Measurements from ENCODE around the gene ARID4B.
"Not testable (repeated sequence)": the region's sequence is repeated elsewhere in the genome, so short reads cannot be mapped to it uniquely, and the experiment has no call there.

Gene ARID4B, protein sequence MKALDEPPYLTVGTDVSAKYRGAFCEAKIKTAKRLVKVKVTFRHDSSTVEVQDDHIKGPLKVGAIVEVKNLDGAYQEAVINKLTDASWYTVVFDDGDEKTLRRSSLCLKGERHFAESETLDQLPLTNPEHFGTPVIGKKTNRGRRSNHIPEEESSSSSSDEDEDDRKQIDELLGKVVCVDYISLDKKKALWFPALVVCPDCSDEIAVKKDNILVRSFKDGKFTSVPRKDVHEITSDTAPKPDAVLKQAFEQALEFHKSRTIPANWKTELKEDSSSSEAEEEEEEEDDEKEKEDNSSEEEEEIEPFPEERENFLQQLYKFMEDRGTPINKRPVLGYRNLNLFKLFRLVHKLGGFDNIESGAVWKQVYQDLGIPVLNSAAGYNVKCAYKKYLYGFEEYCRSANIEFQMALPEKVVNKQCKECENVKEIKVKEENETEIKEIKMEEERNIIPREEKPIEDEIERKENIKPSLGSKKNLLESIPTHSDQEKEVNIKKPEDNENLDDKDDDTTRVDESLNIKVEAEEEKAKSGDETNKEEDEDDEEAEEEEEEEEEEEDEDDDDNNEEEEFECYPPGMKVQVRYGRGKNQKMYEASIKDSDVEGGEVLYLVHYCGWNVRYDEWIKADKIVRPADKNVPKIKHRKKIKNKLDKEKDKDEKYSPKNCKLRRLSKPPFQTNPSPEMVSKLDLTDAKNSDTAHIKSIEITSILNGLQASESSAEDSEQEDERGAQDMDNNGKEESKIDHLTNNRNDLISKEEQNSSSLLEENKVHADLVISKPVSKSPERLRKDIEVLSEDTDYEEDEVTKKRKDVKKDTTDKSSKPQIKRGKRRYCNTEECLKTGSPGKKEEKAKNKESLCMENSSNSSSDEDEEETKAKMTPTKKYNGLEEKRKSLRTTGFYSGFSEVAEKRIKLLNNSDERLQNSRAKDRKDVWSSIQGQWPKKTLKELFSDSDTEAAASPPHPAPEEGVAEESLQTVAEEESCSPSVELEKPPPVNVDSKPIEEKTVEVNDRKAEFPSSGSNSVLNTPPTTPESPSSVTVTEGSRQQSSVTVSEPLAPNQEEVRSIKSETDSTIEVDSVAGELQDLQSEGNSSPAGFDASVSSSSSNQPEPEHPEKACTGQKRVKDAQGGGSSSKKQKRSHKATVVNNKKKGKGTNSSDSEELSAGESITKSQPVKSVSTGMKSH (N-terminal part only)

DNA sequence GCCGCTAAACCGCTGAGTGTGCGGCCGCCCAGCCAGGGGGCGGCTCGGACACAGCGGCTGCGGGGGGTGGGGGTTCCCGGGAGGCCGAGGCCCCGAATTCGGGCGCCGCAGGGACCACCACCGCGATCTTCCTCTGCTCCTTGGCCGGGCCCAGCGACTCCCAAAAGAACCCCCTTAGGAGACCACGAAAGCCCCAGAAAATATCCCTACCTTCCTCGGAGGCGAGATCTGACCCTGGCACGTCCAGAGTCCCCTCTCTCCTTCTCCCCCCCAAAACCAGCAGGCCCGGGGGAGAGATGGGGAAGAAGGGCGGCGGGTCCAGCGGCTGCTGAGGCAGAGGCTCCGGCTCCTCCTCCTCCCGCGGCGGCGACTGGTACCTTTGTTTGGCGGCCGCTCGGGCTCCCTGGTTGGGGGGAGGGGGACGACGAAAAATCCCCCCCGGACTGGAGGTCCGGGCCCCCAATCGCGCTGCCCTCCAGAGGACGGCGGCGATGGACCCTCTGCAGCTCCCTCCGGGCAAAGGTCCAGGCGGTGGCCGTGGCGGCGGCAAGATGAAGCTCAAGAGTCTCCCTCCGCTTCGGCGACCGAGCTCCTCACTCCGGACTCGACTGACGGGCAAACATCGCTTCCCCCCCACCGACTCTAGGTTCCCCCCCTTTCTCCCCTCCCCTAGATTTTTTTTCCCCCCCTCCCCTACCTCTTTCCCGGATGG lies at the start of gene ARID4B:
Gene ARID4B, minus strand, starts transcription at position 621 of the 712 bp plus-strand sequence. CDS start 1,260 bp downstream, outside the sequence.
- no peak for DNase-seq

DNA sequence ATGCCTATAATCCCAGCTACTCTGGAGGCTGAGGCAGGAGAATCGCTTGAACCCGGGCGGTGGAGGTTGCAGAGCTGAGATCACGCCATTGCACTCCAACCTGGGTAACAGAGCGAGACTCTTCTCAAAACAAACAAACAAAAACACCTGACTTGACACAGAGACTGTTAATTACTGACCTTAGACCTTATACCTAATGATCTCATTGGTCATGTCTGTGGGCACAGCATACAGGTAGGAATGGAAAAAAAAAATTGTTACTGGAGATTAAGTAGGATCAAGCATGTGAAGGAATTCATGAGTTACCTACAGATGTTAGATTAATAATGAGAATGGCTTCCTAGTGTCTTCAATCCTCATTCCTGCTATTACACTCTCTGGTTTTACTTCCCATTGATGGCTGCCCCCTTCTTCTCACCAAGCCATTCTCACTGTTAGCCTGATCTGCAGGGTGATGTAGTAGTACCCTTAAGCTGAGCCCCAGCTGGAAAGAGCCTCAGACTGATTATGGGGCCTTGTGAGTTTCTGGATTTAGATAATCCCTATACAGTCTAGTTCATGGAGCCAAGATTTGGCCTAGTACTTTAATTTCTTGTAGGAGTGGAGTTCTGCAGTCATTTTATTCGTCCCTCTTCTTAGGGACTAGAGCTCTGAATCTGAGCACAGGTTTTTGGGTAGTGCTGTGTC lies 48.1 kb upstream of the ARID4B start:
- no peak for DNase-seq

DNA sequence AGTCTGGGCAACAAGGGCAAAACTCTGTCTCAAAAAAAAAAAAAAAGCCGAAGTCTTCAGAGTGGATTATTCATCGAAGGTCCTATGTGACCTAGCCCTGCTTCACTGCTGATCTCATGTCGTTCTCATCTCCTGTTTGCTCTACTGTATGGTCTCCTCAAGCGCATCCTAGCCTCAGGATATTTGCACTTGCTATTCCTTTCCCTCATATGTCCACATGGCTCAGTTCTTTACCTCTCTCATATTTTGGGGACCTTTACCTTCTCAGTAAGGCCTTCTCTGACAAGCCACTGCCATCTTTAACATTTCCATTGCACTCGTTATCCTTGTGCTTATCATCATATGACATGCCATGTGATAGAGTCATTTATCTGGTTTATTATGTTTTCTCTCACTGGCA lies 41.8 kb upstream of the ARID4B start:
- DNase-seq: no peak

DNA sequence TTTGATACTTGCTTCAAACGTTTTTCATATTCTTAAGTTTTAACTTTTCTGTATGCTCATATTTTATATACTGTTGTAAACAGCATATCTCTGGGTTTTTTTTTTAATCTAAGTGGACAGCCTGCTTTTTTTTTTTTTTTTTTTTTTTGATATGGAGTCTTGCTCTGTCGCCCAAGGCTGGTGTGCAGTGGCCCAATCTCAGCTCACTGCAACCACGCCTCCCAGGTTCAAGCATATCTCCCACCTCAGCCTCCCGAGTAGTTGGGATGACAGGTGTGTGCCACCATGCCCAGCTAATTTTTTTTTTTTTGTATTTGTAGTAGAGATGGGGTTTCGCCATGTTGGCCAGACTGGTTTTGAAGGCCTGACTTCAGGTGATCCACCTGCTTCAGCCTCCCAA lies 40.4 kb upstream of the ARID4B start:
- no peak for DNase-seq

DNA sequence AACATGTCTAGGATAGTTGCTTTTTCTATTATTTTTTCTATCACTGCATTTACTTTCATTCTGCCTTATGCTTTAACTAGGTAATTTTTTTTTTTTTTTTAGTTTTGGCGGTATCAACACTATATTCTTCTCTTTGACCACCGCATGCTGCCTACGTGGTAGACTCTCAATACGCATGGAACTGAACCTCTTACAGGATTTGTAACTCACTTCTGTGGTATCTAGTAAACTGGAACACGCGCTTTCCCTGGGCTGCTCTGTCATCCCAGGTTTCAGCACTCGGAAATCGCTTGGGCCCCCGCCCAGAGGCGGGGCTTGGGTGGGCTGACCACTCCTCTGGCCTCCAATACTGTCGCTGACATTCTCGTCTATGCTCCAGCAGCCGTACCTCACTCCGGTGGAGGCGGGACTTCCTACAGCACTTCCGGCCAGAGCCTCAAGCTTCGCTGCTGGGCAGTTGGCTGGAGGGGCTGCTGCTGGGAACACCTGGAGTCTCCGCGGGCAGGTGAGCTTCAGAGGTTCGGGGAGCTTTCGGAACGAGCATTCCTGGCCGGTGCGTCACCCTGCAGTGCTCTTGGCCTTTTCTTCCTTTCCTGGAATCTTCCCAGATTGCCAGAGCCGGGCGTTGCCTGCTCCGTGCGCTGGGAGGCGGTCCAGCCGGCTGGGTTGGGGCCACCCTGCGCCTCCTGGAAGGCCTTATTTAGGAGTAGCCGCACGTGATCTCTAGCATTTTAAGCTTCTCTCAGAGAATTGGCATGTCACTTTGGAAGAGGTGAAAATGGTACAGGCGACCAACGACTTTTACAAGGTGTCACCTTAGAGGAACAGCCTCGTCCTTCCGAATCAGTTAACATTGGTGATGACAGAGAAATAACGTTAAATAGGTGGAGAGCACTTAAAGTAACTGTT lies 39.3 kb upstream of the ARID4B start, which contains the start of gene TBCE:
Gene TBCE, plus strand, starts transcription at position 428 of the 909 bp plus-strand sequence. CDS start 12,623 bp downstream, outside the sequence.
- peak; percentile 99 for DNase-seq

DNA sequence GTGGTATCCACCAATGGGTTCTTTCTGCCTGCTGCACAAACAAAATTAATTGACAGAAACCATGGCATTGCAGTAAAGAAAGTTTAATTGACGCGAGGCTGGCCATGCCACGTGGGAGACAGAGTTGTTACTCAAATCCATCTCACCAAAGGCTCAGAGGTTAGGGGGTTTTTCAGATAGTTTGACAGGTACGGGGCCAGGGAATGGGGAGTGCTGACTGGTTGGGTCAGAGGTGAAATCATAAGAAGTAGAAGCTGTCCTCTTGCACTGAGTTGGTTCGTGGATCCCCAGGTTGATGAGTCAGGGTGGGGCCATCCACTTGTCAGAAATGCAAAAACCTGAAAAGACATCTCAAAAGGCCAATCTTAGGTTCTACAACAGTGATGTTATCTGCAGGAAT lies 38.3 kb upstream of the ARID4B start:
- DNase-seq: no peak

DNA sequence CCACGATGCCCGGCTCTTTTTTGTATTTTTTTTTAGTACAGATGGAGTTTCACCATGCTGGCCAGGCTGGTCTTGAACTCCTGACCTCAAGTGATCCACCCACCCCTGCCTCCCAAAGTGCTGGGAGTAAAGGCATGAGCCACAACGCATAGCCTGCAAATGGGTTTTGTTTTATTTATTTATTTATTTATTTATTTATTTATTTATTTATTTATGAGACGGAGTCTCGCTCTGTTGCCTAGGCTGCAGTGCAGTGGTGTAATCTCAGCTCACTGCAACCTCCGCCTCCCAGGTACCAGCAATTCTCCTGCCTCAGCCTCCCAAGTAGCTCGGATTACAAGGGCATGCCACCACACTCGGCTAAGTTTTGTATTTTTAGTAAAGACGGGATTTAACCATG lies 36.2 kb upstream of the ARID4B start:
- DNase-seq: not testable (repeated sequence)

DNA sequence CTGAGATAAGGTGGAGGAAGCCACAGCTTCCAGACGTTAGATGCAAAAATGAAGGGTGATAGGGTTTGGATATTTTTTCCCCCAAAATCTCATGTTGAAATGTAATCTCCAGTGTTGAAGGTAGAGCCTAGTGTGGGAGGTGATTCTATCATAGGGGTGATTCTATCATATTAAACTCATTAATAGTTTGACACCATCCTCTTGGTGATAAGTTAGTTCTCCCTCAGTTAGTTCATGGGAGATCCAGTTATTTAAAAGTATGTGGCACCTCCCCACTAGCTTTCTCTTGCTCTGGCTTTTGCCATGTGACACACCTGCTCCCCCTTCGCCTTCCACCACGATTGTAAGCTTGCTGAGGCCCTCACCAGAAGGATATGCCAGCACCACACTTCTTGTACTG lies 30.9 kb upstream of the ARID4B start:
- DNase-seq: no peak

DNA sequence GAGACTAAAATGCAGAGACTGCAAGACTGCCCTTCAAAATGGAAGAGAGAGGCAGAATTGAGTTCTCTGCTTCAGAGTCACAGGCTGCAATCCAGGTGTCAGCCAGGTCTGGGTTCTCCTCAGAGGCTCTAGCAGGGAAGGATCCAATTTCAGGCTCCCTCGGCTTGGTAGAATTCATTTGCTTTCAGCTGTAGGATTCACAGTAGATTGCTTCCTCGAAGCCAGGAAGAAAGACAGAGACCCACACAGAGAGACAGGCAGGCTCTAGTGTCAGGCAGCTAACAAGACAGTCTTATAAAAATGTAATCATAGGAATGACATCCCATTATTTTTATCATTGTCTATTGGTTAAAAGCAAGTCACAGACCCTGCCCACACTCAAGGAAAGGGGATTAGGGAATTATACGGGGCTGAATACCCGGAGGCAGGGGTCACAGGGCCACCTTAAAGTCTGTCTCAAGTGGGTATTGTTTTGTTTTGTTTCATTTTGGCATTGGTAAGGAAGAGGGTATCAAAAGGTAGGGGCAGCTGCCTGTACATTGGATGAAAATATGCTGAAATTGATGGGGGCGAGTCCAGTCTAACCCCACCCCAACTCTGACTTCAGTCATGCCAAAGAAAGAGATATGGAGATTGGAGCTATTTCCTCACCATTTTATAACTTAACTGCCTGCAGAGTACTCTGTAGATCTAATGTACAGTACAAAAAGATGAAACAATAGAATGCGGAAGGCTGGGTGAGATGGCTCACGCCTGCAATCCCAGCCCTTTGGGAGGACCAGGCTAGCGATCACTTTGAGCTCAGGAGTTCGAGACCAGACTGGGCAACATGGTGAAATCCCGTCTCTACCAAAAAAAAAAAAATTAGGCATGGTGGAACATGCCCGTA lies 29.8 kb upstream of the ARID4B start:
- DNase-seq: no peak

DNA sequence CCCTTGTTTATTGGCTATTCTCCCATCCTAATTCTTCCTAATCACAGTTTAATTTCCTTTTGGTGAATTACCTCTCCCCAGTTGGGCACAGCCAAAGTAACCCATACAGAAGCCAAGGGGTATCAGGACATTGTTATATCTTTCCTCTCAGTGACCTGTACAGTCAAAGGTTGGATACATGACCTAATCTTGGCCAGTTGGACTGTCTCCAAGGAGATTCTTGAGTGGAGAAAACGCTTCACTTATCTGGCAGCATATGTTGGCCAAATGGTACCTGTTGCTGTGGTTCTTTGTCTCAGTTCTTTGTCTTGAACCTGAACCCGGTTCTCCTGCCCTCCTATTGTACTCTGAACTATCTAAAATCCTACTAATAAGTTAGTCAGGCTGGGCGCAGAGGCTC lies 23.9 kb upstream of the ARID4B start:
- DNase-seq: no peak

DNA sequence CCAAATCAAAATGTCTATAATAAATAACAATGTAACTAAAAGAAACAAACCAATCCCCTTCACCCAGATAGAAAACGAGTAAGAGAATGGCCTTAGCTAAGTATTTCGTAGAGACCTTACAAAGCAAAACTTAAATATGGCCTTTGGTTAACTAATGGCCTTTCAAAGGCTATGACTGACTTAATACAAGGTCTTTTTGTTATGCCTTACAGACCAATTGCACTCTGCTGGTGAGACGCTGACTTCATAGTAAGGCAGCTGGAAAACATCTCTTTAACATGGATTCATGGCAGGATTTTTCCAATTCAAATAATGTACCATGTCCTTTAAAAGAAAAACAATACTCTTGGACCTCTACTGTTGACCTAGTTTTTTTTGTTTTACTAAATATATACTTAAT lies 23.5 kb upstream of the ARID4B start:
- no peak for DNase-seq

DNA sequence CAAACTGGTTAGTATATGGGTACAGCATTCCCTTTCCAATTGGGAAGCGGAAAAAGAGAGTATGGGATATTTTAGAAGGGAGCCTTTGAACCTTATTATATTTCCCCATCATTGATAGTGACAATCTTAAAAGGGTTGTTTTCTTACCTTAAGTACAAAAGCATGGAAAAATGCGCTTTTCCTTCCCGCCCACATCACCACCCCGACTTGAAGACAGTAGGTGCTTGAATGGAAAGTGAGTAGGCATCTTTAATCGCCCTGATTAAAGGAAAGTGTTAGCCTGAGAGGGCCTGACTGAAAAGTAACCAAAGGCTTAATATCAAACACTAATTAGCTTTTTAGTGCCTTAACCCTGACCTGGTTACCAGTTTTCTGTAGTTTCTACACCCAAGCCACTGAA lies 15.7 kb upstream of the ARID4B start:
- no peak for DNase-seq

DNA sequence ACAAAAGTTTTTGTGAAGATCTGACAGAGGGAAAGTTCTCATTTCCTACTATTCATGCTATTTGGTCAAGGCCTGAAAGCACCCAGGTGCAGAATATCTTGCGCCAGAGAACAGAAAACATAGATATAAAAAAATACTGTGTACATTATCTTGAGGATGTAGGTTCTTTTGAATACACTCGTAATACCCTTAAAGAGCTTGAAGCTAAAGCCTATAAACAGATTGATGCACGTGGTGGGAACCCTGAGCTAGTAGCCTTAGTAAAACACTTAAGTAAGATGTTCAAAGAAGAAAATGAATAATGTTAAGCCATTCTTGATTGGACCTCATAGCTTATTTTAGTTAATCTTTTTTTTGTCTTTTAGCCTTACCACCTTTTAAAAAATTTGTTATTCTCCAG lies 14.5 kb upstream of the ARID4B start:
- DNase-seq: no peak

DNA sequence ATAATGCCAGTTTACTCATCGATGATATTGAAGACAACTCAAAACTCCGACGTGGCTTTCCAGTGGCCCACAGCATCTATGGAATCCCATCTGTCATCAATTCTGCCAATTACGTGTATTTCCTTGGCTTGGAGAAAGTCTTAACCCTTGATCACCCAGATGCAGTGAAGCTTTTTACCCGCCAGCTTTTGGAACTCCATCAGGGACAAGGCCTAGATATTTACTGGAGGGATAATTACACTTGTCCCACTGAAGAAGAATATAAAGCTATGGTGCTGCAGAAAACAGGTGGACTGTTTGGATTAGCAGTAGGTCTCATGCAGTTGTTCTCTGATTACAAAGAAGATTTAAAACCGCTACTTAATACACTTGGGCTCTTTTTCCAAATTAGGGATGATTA lies 14.1 kb upstream of the ARID4B start:
- no peak for DNase-seq

DNA sequence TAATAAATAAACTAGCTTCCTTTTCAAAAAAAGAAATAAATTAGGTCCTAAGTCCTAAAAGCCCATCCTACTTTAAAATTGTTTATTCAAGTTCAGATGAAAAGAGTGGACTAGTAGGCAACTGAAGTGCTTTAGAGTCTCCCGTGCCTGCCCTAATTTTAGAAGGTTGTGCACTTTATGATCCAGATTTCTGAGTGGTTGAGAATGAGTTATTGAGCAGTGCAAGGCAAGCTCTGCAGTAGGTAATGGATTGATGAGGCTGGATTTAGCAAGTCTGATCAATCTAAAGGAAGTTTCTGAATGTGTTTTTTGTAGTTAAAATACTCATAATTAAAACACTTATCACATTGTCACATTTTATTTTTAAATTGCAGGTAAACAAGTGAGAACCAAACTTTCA lies 13.4 kb upstream of the ARID4B start:
- DNase-seq: no peak

DNA sequence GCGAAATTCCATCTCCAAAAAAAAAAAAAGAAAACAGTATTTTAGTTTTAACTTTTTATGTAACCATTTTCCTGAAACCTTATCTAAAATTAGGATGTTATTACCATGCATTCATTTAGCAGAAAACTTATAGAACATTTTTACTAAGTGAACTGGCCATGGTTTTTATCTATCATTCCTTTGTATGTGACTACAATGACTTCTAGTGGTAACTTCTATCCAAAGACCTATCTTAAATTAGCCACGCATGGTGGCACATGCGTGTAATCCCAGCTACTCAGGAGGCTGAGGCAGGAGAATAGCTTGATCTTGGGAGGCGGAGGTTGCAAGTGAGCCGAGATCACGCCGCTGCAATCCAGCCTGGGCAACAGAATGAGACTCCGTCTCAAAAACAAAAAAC lies 11.8 kb upstream of the ARID4B start:
- no peak for DNase-seq

DNA sequence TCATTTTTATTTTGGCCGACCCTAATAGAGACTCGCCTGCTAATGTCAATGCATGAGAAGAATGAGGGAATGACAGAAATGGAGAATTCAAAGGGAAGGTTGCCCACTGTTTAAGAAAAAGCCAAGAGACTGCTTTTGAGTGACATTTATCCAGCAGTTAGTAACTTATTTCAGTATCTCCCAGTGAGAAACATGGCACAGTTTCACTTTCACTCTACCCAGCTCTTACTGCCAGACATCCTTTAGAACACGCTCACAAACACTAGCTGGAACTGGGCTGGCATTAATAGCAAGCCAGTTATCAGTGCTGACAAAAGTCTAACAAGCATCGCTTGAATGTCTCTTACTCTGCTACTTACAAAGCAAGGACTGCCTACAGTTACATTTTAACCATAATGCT lies 8.9 kb upstream of the ARID4B start:
- no peak for DNase-seq

DNA sequence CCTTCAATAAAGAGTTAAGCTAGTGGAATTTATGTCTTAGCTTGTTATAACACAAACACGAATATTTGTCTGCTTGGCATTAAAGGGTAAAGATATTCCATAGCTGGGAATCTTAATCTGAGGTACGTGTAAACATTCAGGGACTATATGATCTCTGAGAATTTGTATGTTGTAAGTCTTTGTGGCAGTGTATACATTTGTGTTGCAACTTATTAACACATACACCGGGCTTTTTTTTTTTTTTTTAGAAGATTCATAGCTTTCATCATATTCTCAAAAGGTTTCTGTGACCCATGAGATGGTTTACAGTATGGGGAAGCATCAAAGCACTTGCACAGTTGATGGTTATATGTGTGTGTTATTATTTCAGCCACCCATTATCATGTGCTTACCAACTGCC lies 3.4 kb upstream of the ARID4B start:
- DNase-seq: no peak

DNA sequence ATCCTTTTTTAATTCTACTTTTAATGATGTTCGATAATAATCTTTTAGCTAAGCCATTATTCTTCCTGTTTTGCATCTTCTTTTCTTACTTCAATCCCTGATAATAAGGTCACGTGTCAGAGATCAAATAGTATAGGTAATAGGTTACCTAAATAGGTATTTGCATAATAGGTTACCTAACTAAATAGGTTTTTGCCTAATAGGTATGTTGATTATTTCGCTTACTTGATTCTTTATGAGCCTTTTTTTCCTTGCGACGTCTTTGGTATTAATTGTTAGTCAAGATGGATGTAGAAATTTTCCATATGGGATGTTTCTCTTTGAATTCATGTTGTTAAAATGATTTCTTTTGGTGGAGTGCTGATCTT lies 2.9 kb upstream of the ARID4B start:
- no peak for DNase-seq
